ENCODE measurements around the gene SLC38A9.

The SLC38A9 gene

DNA sequence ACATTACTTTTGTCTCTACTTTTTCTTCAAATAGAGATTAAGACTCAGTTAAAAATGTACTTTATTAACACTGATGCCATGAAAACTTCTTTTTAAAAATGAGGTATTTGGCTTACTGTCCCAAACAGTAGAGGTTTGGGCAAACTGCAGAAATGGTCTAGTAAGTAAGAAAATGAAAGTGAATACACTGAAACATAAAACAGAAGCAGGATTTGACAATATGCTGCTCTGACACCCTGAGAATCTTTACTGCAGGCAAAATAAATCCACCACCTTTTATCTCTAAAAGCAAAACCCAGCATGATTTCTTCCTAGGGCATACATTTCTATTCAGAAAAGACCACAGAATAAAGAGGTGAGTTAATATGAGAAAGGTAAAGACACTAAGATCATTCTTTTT is 86.2 kb downstream of the SLC38A9 start:
- no peak overlapping the region for H2BK120ac ChIP-seq (ENCODE audit: low read depth, low read length)
- H2BK12ac ChIP-seq (ENCODE audit: low read length): no peak overlapping the region
- H3K14ac ChIP-seq (ENCODE audit: low read length): no peak overlapping the region
- no peak overlapping the region for H4K91ac ChIP-seq (ENCODE audit: low read depth, low read length, poor library complexity)
- no peak overlapping the region for H2AK5ac ChIP-seq (ENCODE audit: low read depth, low read length)
- no peak overlapping the region for H2AFZ ChIP-seq (ENCODE audit: low read length)
- H2BK5ac ChIP-seq (ENCODE audit: low read length): no peak overlapping the region
- H3K4me1 ChIP-seq (ENCODE audit: control insufficient read depth in 2 of 2, insufficient read depth in 1 of 2, low read depth in 1 of 2, low read length in 2 of 2): peaks cover 0 to 2% of the 10 kb centered on the region in 2 donors
- no peak overlapping the region for H2BK15ac ChIP-seq (ENCODE audit: low read length)
- no peak overlapping the region for H3K4me2 ChIP-seq (ENCODE audit: insufficient read depth, low read length, poor library complexity, severe bottlenecking)
- H3K9ac ChIP-seq (ENCODE audit: low read depth, low read length, poor library complexity): no peak overlapping the region
- no peak overlapping the region for H3K23ac ChIP-seq (ENCODE audit: low read depth, low read length, poor library complexity)
- H3K36me3 ChIP-seq (replicated peaks in 1 of 2; ENCODE audit: control insufficient read depth in 2 of 2, insufficient read depth in 2 of 2, low read length in 2 of 2): no peaks in the 10 kb centered on the region
- DNase-seq (ENCODE audit: low spot score): no peak
- no peaks in the 10 kb centered on the region for H3K27me3 ChIP-seq (ENCODE audit: control insufficient read depth in 3 of 3, insufficient read depth in 3 of 3, low read depth in 1 of 3, low read length in 3 of 3)
- no peaks in the 10 kb centered on the region for H3K9me3 ChIP-seq (replicated peaks in 1 of 2; ENCODE audit: control insufficient read depth in 2 of 2, insufficient read depth in 1 of 2, low read depth in 1 of 2, low read length in 2 of 2)
- no peak overlapping the region for H3K4ac ChIP-seq (ENCODE audit: low read length)
- H3K79me1 ChIP-seq (ENCODE audit: low read depth, low read length): no peaks in the 10 kb centered on the region
- no peak overlapping the region for H3K18ac ChIP-seq (ENCODE audit: low read length)
- no peak overlapping the region for H3K4me3 ChIP-seq (ENCODE audit: low read length in 2 of 2)
- H4K8ac ChIP-seq (ENCODE audit: low read depth, low read length): no peak overlapping the region
- no peak overlapping the region for H3K27ac ChIP-seq (replicated peaks; ENCODE audit: low read length)

DNA sequence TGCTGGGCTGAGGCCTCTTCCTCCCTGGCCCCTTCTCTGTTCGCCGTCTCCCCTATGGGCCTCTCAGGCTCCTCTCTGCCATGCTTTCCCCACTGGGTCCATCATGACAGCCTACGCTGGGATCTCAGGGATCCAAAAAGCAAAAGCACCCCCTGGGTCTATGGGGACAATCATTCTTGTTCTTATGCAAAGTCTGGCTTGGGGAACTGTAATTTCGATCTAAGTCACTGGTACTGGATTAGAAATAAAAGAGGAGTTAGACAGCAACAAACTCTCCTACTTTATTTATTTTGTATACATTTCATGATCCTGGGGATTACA is 86.6 kb downstream of the SLC38A9 start:
- Histone ChIP-seq H2AFZ (ENCODE audit: low read length) (no peak overlapping the region), H3K27ac (replicated peaks; ENCODE audit: low read length) (no peak overlapping the region), H3K14ac (ENCODE audit: low read length) (no peak overlapping the region), H3K4me2 (ENCODE audit: insufficient read depth, low read length, poor library complexity, severe bottlenecking) (no peak overlapping the region), H2AK5ac (ENCODE audit: low read depth, low read length) (no peak overlapping the region), H3K4ac (ENCODE audit: low read length) (no peak overlapping the region), H3K9me3 (replicated peaks in 1 of 2; ENCODE audit: control insufficient read depth in 2 of 2, insufficient read depth in 1 of 2, low read depth in 1 of 2, low read length in 2 of 2) (no peaks in the 10 kb centered on the region), H3K27me3 (ENCODE audit: control insufficient read depth in 3 of 3, insufficient read depth in 3 of 3, low read depth in 1 of 3, low read length in 3 of 3) (no peaks in the 10 kb centered on the region), H4K8ac (ENCODE audit: low read depth, low read length) (no peak overlapping the region), H2BK120ac (ENCODE audit: low read depth, low read length) (no peak overlapping the region), H2BK15ac (ENCODE audit: low read length) (no peak overlapping the region), H3K4me1 (ENCODE audit: control insufficient read depth in 2 of 2, insufficient read depth in 1 of 2, low read depth in 1 of 2, low read length in 2 of 2) (peaks cover 0 to 2% of the 10 kb centered on the region in 2 donors), H3K4me3 (ENCODE audit: low read length in 2 of 2) (no peak overlapping the region), H3K23ac (ENCODE audit: low read depth, low read length, poor library complexity) (no peak overlapping the region), H2BK5ac (ENCODE audit: low read length) (no peak overlapping the region), H3K79me1 (ENCODE audit: low read depth, low read length) (no peaks in the 10 kb centered on the region), H3K9ac (ENCODE audit: low read depth, low read length, poor library complexity) (no peak overlapping the region), H2BK12ac (ENCODE audit: low read length) (no peak overlapping the region), H3K18ac (ENCODE audit: low read length) (no peak overlapping the region), H3K36me3 (replicated peaks in 1 of 2; ENCODE audit: control insufficient read depth in 2 of 2, insufficient read depth in 2 of 2, low read length in 2 of 2) (no peaks in the 10 kb centered on the region), H4K91ac (ENCODE audit: low read depth, low read length, poor library complexity) (no peak overlapping the region)
- DNase-seq (ENCODE audit: low spot score): no peak
- WGBS, 2 donors (ENCODE audit: extremely low coverage in 2 of 2, insufficient read length in 2 of 2, insufficient replicate concordance in 1 of 2): no CpG with 5 or more reads among the region's 4 CpGs

DNA sequence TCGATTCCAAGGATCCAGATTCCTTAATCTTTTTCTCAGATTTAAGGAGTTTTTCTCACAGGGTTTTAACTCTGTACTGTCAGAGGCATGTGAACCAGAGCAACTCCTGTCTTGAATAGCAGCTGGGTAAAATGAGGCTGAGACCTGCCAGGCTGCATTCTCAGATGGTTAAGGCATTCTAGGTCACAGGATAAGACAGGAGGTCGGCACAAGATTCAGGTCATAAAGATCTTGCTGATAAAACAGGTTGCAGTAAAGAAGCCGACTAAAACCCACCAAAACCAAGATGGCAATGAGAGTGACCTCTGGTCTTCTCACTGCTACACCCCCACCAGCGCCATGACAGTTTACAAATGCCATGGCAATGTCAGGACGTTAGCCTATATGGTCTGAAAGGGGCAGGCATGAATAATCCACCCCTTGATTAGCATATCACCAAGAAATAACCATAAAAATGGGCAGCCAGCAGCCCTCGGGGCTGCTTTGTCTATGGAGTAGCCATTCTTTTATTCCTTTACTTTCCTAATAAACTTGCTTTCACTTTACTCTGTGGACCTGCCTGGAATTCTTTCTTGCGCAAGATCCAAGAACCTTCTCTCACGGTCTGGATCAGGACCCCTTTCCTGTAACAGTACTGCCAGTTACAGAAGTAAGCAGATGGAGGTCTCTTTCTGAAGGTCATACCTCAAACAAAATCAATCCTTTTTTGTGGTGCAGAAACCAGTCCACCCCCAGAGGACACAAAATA is 87.1 kb downstream of the SLC38A9 start:
- no peak for DNase-seq (ENCODE audit: low spot score)
- Histone ChIP-seq H3K4me1 (ENCODE audit: control insufficient read depth in 2 of 2, insufficient read depth in 1 of 2, low read depth in 1 of 2, low read length in 2 of 2) (peaks cover 0 to 2% of the 10 kb centered on the region in 2 donors), H2BK120ac (ENCODE audit: low read depth, low read length) (no peak overlapping the region), H2AK5ac (ENCODE audit: low read depth, low read length) (no peak overlapping the region), H3K18ac (ENCODE audit: low read length) (no peak overlapping the region), H4K8ac (ENCODE audit: low read depth, low read length) (no peak overlapping the region), H3K14ac (ENCODE audit: low read length) (no peak overlapping the region), H2AFZ (ENCODE audit: low read length) (no peak overlapping the region), H3K9ac (ENCODE audit: low read depth, low read length, poor library complexity) (no peak overlapping the region), H3K27ac (replicated peaks; ENCODE audit: low read length) (no peak overlapping the region), H3K4me2 (ENCODE audit: insufficient read depth, low read length, poor library complexity, severe bottlenecking) (no peak overlapping the region), H2BK12ac (ENCODE audit: low read length) (no peak overlapping the region), H3K79me1 (ENCODE audit: low read depth, low read length) (no peaks in the 10 kb centered on the region), H3K9me3 (replicated peaks in 1 of 2; ENCODE audit: control insufficient read depth in 2 of 2, insufficient read depth in 1 of 2, low read depth in 1 of 2, low read length in 2 of 2) (no peaks in the 10 kb centered on the region), H4K91ac (ENCODE audit: low read depth, low read length, poor library complexity) (no peak overlapping the region), H3K4me3 (ENCODE audit: low read length in 2 of 2) (no peak overlapping the region), H3K23ac (ENCODE audit: low read depth, low read length, poor library complexity) (no peak overlapping the region), H3K36me3 (replicated peaks in 1 of 2; ENCODE audit: control insufficient read depth in 2 of 2, insufficient read depth in 2 of 2, low read length in 2 of 2) (no peaks in the 10 kb centered on the region), H3K4ac (ENCODE audit: low read length) (no peak overlapping the region), H2BK5ac (ENCODE audit: low read length) (no peak overlapping the region), H3K27me3 (ENCODE audit: control insufficient read depth in 3 of 3, insufficient read depth in 3 of 3, low read depth in 1 of 3, low read length in 3 of 3) (no peaks in the 10 kb centered on the region), H2BK15ac (ENCODE audit: low read length) (no peak overlapping the region)
- WGBS, 2 donors (ENCODE audit: extremely low coverage in 2 of 2, insufficient read length in 2 of 2, insufficient replicate concordance in 1 of 2): no CpG with 5 or more reads among the region's 8 CpGs

DNA sequence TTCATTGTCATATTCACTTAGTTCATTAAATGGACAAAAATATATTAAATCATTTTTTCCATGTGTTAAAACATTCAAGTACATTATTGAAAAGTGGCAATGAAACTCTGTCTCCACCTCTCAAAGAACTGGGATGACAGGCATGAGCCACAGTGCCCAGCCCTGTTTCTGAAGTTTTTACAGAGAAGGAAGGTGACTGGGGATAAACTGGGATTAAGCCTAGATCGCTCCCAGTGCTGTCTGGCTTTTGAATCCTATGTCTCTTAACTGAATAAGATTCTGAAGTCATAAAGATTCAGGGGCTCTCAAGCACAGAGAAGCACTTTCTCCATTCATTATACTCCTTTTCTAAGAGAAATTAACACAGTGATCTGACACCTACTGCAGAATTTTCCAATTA is 88.3 kb downstream of the SLC38A9 start:
- H2BK5ac ChIP-seq (ENCODE audit: low read length): no peak overlapping the region
- H3K79me1 ChIP-seq (ENCODE audit: low read depth, low read length): no peaks in the 10 kb centered on the region
- no peak overlapping the region for H3K23ac ChIP-seq (ENCODE audit: low read depth, low read length, poor library complexity)
- no peak overlapping the region for H2BK120ac ChIP-seq (ENCODE audit: low read depth, low read length)
- H2BK15ac ChIP-seq (ENCODE audit: low read length): no peak overlapping the region
- no peak overlapping the region for H3K4me2 ChIP-seq (ENCODE audit: insufficient read depth, low read length, poor library complexity, severe bottlenecking)
- no peak overlapping the region for H3K4ac ChIP-seq (ENCODE audit: low read length)
- no peaks in the 10 kb centered on the region for H3K36me3 ChIP-seq (replicated peaks in 1 of 2; ENCODE audit: control insufficient read depth in 2 of 2, insufficient read depth in 2 of 2, low read length in 2 of 2)
- H2AK5ac ChIP-seq (ENCODE audit: low read depth, low read length): no peak overlapping the region
- no peak overlapping the region for H2BK12ac ChIP-seq (ENCODE audit: low read length)
- H3K9ac ChIP-seq (ENCODE audit: low read depth, low read length, poor library complexity): no peak overlapping the region
- DNase-seq (ENCODE audit: low spot score): no peak
- H3K4me1 ChIP-seq (ENCODE audit: control insufficient read depth in 2 of 2, insufficient read depth in 1 of 2, low read depth in 1 of 2, low read length in 2 of 2): peaks cover 0 to 2% of the 10 kb centered on the region in 2 donors
- no peak overlapping the region for H3K18ac ChIP-seq (ENCODE audit: low read length)
- H4K91ac ChIP-seq (ENCODE audit: low read depth, low read length, poor library complexity): no peak overlapping the region
- no CpG with 5 or more reads among the region's 1 CpG for WGBS, 2 donors (ENCODE audit: extremely low coverage in 2 of 2, insufficient read length in 2 of 2, insufficient replicate concordance in 1 of 2)
- no peak overlapping the region for H4K8ac ChIP-seq (ENCODE audit: low read depth, low read length)
- no peak overlapping the region for H2AFZ ChIP-seq (ENCODE audit: low read length)
- no peak overlapping the region for H3K14ac ChIP-seq (ENCODE audit: low read length)
- H3K4me3 ChIP-seq (ENCODE audit: low read length in 2 of 2): no peak overlapping the region
- H3K27me3 ChIP-seq (ENCODE audit: control insufficient read depth in 3 of 3, insufficient read depth in 3 of 3, low read depth in 1 of 3, low read length in 3 of 3): no peaks in the 10 kb centered on the region
- no peaks in the 10 kb centered on the region for H3K9me3 ChIP-seq (replicated peaks in 1 of 2; ENCODE audit: control insufficient read depth in 2 of 2, insufficient read depth in 1 of 2, low read depth in 1 of 2, low read length in 2 of 2)
- H3K27ac ChIP-seq (replicated peaks; ENCODE audit: low read length): no peak overlapping the region
